ENCODE data around the gene RSU1. TPM values are rescaled to one million over a fixed set of nuclear protein-coding genes. Genes with fewer than 3 reads are reported as not detected.

Gene RSU1
- total RNA-seq, 4 donors from 2014 or later: 25.1 to 61.6 (median 44.7) TPM

- no peaks in the 10 kb centered on the region for H3K27me3 ChIP-seq
- TF ChIP-seq CTCF (IDR thresholded peaks at IDR 0.05) (no peak), EP300 (IDR thresholded peaks at IDR 0.05) (no peak), POLR2A (IDR thresholded peaks at IDR 0.05) (no peak)
- H3K9me3 ChIP-seq: peaks cover 0 to 8% (median 0%) of the 10 kb centered on the region in 4 donors
- no peak overlapping the region for H3K4me3 ChIP-seq
- no peak overlapping the region for H3K27ac ChIP-seq
- no peak for DNase-seq (ENCODE audit: low spot score in 2 of 2)
- 96 to 98% methylated on average over 5 of the region's 5 CpGs for WGBS, 2 donors
- peaks cover 0 to 83% (median 0%) of the 10 kb centered on the region in 3 donors for H3K36me3 ChIP-seq
- no peaks in the 10 kb centered on the region for H3K4me1 ChIP-seq
Observed at GRCh38 chr10:16728266-16728665, 89.0 kb downstream of the RSU1 start.

- no peak for DNase-seq (ENCODE audit: low spot score in 2 of 2)
- H3K27me3 ChIP-seq: no peaks in the 10 kb centered on the region
- peaks cover 0 to 83% (median 0%) of the 10 kb centered on the region in 3 donors for H3K36me3 ChIP-seq
- no peaks in the 10 kb centered on the region for H3K4me1 ChIP-seq
- H3K27ac ChIP-seq: no peak overlapping the region
- no peak overlapping the region for H3K4me3 ChIP-seq
- TF ChIP-seq EP300 (IDR thresholded peaks at IDR 0.05) (no peak), POLR2A (IDR thresholded peaks at IDR 0.05) (no peak), CTCF (IDR thresholded peaks at IDR 0.05) (no peak)
- peaks cover 0 to 8% (median 0%) of the 10 kb centered on the region in 4 donors for H3K9me3 ChIP-seq
- WGBS, 2 donors: 92 to 94% methylated on average over 8 of the region's 8 CpGs
Observed at GRCh38 chr10:16727666-16728065, 89.6 kb downstream of the RSU1 start.

DNA sequence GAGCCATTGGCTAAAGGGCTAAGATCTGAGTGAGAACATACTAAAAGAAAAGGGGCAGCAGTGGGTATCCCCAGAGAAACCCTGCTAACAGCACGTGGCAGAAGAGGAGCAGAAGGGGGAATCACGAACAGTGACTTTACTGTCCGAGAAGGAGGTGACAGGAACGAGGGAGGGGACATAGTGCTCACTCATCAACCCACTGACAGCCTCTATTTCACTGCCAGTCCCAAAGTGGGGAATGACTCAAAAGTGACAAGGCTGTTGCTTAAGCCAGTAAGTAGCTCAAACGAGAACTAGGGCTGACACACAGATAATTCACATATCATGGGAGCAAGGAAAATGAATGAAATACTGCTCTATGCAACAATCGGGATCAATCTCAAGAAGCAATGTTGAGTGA lies 92.7 kb downstream of the RSU1 start:
- H3K27me3 ChIP-seq: no peaks in the 10 kb centered on the region
- H3K9me3 ChIP-seq: peaks cover 0 to 8% (median 0%) of the 10 kb centered on the region in 4 donors
- H3K4me1 ChIP-seq: no peaks in the 10 kb centered on the region
- DNase-seq (ENCODE audit: low spot score in 2 of 2): no peak
- H3K27ac ChIP-seq: no peak overlapping the region
- 61 to 68% methylated on average over 6 of the region's 6 CpGs for WGBS, 2 donors
- no peak for TF ChIP-seq CTCF (IDR thresholded peaks at IDR 0.05)
- no peak for TF ChIP-seq EP300 (IDR thresholded peaks at IDR 0.05)
- no peak for TF ChIP-seq POLR2A (IDR thresholded peaks at IDR 0.05)
- H3K36me3 ChIP-seq: peaks cover 0 to 81% (median 0%) of the 10 kb centered on the region in 3 donors
- no peak overlapping the region for H3K4me3 ChIP-seq

- Histone ChIP-seq H3K27ac (no peak overlapping the region), H3K4me3 (no peak overlapping the region), H3K36me3 (peaks cover 0 to 51% (median 0%) of the 10 kb centered on the region in 3 donors), H3K27me3 (no peaks in the 10 kb centered on the region), H3K9me3 (no peaks in the 10 kb centered on the region), H3K4me1 (no peaks in the 10 kb centered on the region)
- DNase-seq (ENCODE audit: low spot score in 2 of 2): no peak
- 99 to 100% methylated on average over 2 of the region's 2 CpGs for WGBS, 2 donors
- TF ChIP-seq EP300 (IDR thresholded peaks at IDR 0.05) (no peak), POLR2A (IDR thresholded peaks at IDR 0.05) (no peak), CTCF (IDR thresholded peaks at IDR 0.05) (no peak)
Observed at GRCh38 chr10:16720812-16721211, 96.4 kb downstream of the RSU1 start.

DNA sequence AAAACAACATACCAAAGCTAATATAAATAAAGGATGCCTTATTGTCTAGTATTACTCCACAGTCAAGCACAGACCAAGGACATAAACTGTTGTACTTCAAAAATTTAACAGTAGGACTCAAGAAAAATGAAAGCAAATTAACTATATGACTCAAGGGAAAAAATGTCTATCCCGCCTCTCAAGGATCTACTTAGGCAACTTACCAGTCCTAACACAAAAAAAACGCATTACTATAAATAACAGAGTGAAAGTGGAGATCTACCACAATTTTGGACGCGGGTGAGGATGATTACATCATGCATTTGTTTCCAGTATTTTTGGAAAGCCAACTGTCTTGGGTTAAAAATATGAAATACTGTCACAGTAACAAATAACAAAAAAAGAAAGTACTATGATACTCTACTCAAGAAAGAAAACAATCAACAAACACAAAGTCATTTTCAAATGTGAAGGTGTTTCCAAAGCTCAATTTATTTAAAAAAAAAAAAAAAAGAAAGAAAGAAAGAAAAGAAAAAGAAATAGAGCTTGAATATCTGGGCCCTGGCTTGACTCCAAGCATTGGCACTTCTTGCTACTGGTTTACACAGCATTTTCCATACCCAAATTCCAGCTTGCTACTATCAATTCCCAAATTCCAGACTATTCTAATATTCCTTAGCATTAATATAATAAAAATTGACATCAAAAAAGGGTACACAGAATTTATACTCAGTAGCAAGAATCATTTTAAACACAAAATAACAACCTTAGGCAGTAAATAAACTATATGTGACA lies 99.4 kb downstream of the RSU1 start:
- Histone ChIP-seq H3K9me3 (peaks cover 0 to 13% (median 1%) of the 10 kb centered on the region in 4 donors), H3K36me3 (peaks cover 0 to 45% (median 0%) of the 10 kb centered on the region in 3 donors), H3K27ac (no peak overlapping the region), H3K27me3 (no peaks in the 10 kb centered on the region), H3K4me3 (no peak overlapping the region), H3K4me1 (no peaks in the 10 kb centered on the region)
- TF ChIP-seq EP300 (IDR thresholded peaks at IDR 0.05) (no peak), POLR2A (IDR thresholded peaks at IDR 0.05) (no peak), CTCF (IDR thresholded peaks at IDR 0.05) (no peak)
- 44 to 51% methylated on average over 4 of the region's 4 CpGs for WGBS, 2 donors
- no peak for DNase-seq (ENCODE audit: low spot score in 2 of 2)

All from tibial nerve (tissue), 4 donors.